Activated T-helper 1 cell treated with Interleukin-2 at 50 U/mL for 16 hours (primary cell): ENCODE measurements around the gene PCYT2.

Source experiments
- DNase-seq: peaks from one replicate; pipeline ENCODE4 v3.0.0-alpha.2; 2020; ENCODE audit warnings: low read depth

Gene PCYT2

GRCh38 chr17:81869221-81870130 is 41.7 kb downstream of the PCYT2 start:
- no peak for DNase-seq

DNA sequence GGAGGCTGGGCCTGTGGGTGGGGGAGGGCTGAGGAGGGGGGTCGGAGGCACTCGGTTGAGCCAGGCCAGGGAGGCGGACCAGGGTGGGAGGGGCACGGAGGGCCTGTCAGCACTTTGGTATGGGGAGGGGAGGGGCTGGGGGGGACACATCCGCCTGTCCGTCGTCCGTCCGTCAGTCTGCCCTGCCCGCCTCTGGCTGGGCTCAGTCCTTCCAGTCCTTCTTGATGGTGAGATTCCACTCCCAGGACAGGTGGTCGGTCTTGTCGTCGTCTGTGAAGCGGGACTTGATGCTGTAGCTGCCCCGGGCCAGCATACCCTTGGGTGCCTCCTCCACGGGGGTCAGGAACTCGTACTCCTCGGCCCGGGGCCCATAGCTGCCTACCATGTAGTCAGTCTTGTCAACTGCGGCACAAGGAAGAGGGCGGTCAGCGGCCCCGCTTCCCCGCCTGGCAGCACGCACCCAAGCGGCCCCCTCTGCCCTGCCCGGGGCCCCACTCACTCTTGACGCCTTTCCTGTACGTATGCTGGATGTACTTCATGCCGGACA is 42.5 kb downstream of the PCYT2 start:
- DNase-seq, result no peak

DNA sequence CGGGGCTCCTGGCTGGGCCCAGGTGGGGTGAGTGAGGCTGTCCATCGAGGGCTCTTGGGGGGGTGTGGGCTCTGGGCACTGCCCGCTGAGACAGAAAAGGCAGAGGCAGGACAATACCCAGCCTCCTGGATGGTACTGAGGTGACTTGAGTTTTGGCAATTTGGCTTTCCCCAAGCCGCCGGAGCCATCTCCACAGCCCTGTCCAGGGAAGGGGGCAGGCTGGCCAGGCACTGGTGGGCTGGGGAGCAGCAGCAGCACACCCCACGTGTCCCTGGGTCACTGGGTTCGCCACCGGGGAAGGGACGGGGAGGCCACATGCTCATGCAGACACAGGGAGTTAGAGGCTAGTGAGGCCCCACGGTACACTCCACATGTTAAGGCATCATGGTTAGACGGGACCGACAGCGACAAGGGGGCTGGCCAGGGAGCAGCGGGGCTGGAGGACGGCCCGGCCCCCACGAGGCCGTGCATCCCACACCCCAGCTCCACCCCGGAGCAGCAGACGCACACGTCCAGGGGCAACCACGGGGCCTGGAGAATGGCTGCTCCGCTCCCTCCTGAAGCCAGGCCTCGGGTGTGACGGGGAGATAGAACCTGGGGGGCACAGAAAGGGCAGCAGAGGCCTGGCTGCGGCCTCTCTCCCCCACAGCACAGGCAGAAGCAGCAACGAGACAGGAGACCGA is 43.1 kb downstream of the PCYT2 start:
- DNase-seq, result no peak

- no peak for DNase-seq
These were observed 43.8 kb downstream of the PCYT2 start for GRCh38 chr17:81867170-81867990.

GRCh38 chr17:81866440-81867169 is 44.6 kb downstream of the PCYT2 start:
- no peak for DNase-seq

DNA sequence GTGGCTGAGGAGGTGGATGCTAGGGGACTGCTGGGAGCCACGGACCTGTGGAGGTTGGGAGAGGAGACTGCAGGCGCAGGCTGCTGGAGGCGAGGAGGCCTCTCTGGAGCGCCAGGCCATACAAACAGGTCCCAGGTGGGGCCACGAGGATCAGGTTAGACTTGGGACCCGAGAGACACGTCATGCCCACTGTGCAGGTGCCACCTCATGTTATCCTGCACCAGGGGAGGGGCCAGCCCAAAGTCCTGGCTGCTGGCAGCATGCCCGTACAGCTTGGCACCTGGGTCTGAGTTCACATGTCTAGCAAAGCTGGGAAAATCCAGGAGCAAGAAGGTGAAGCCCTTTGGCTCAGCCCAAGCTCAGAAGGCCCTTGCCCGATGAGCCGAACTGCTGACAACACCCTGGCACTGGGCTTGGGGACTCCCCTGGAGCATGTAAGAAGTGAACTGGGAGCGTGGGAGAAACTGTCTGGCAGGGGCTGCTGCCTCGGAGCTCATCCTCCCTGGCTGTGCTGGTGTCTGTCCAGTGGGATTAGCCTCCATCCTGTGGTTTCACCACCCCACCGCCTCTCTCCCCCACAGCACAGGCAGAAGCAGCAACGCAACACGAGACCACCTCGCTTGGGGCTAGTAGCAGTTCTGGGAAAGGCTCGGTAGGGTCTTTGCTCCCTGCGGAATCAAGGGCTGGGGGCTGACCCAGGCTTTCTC is 45.3 kb downstream of the PCYT2 start:
- DNase-seq, result no peak

GRCh38 chr17:81865358-81865732 is 45.9 kb downstream of the PCYT2 start:
- no peak for DNase-seq

DNA sequence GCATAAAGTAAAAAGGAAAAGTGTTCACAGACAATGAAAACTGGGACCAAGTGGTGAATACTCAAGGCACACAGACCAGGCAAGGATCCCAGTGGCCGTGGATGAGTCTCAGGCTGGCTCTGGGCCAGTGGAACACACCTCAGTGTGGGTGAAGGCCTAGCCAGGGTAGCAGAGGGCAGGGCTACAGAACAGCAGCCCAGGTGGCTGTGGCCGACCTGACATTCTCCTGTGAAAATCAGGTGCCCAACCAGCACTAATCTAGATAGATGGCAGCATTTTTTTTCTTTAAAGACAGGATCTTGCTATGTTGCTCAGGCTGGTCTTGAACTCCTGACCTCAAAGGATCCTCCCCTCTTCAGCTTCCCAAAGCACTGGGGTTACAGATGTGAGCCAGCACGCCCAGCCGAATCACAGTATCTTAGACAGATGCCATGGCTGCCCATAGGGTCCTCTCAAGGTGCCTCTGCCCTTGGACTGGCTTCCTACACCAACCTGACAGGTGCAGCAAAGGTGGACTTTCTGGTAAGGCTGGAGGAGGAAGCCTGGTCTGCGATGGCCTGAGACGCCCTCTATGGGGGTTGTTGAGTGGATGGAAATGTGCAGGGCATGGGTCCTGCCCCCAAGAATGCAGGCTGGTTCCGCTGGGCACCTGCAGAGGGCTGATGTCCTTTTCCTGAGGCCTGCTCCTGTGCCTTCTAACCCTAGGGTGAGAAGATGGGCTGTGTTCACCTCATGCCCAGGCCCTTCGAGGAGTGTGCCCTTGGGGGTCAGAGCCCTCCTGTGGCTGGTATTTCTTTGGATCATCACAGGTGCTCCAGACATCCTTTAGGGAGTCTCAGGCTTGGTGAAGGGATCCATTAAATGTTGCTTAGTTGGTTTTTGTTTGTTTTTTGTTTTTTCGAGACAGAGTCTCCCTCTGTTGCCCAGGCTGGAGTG is 47.1 kb downstream of the PCYT2 start:
- no peak for DNase-seq

DNA sequence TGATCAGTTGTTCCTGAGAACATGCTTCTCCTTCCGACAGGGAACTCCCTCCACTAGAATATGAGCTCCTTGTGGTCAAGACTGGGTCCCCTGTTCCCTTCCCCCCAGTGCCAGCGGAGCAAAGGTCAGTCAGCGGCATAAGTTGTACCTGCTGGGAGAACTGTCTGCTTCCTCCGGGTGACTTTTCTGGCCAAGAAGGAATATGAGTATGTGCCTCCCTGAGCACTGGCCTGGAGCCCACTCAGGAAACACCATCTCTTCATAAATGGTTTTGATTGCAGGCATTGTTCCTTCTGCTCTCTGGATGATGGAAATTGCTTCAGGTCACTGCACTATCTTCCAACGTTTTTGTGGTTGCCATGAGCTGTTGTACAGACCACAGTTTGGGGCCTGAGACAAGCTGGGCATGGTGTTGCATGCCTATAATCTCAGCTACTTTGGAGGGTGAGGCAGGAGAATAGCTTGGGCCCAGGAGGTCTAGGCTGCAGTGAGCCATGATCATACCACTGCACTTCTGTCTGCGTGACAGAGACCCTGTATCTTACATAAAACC is 48.0 kb downstream of the PCYT2 start:
- DNase-seq, result no peak

DNA sequence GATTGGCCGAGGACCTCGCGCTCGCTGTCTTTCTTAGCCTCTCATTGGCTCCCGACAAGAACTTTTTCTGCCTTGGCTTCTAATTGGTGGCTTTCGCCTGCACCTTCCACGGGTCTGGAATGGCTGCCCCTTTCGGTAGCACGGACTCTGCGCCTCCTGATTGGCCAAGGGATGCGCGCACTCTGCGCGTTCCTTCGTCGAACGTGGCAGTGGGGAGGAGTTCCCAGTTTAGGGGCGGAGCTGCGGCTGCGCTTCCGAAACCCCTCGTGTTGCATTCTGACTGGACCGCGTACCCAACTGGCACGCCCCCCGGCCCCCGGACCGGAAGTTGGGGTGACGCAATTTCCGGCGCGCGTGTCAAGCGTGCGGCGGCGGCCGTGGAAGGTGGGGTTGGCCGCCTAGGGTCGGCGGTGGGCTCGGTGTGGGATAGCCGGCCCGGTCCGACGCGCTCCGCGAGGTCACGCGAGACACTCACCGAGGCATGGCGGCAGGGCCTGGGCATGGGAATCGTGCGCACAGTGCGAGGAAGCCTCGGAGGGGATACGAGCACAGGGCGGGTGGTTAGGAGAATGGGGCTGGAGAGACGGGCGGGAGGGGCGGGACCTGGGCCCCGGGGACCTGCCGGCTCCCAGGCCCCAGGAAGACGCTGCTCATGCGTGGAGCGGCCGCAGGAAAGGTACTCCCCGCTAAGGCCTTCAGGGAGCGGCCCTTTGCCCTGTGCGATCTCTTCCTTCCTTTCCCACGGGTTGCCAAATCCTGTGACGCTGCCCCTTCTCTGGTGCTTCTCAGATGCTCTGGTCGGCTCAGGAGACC is 50.2 kb downstream of the PCYT2 start:
- peak; percentile 99 for DNase-seq

DNA sequence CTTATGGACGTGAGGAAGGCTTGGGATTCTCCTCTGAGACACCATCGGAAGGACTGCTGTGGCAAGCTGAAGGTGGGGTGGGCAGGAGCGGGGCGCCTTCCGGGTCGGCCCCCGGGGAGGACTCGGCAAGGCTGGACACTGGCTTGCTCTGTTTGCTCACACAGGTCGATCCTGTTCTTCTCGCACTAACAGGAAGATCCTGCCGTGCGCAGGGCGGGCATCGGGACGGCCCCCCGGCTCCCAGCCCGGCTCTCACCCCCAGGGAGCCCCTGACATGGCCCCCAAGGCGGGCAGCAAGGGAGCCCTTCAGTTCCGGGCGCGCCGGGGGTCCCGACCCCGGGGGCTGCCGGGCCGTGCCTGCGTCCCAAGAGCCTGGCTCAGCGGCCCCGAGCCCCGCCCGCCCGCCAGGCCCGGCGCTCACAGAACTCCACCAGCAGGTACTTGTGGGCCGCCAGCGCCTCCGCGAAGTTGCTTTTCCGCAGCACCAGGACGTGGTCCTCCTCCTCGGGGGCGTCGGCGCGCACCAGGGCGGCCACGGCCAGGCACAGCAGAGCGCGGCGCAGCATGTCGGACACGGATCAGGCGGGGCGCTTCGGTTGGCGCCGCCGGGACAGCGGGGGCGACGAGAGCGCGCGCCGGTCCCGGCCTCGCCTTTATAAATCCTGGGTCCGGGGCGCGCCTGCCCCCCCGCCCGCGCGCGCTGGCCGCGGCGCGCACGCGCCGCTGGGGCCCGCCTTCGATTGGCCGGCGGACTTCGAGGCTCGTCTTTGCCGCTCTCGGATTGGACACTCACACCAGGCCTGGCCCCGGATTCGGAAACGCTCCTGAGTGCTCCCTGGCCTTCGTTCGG is 51.1 kb downstream of the PCYT2 start, which contains the start of gene P4HB:
TSS of gene P4HB (minus strand) at position 630 of the 850 bp plus-strand sequence. CDS start at position 566, 64 bp downstream.
- no peak for DNase-seq

DNA sequence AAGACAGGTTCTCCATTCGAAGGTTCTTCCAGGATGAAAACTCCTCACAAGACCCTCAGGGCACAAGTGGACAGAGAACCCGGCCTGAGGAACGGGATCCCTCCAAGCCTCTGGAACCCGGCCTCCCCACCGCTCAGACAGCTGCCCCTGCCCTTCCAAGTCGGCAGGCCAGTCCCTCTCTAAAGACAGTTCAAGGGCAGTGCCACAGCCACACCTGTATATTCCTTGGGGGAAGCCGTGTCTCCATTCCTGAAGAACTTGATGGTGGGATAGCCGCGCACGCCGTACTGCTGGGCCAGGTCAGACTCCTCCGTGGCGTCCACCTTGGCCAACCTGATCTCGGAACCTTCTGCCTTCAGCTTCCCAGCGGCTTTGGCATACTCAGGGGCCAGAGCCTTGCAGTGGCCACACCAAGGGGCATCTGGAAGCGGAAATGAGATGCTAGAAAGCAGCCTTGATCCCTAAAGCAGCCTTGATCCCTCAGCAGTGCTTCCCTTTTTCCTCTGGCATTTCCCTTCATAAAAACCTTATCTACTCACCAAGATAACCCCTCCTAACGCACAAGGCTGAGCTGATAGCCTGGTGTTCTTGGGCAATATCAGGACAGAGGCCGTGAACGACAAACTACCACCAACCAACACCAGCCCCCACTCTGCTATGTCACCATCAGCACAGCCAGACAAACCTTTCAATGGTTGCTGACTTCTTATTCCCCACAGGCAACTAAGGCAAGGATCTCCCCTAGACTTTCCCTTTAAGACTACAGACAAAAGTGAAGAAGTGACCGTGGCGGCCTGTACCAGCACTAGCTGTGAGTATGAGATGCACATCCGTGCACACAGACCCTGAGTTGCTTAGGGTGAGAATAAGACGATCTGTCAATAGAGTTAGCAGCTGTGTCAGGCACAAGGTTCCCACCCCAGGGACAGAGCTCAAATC is 52.0 kb downstream of the PCYT2 start:
- DNase-seq, result no peak

GRCh38 chr17:81858170-81858966 is 52.8 kb downstream of the PCYT2 start:
- DNase-seq, result no peak

DNA sequence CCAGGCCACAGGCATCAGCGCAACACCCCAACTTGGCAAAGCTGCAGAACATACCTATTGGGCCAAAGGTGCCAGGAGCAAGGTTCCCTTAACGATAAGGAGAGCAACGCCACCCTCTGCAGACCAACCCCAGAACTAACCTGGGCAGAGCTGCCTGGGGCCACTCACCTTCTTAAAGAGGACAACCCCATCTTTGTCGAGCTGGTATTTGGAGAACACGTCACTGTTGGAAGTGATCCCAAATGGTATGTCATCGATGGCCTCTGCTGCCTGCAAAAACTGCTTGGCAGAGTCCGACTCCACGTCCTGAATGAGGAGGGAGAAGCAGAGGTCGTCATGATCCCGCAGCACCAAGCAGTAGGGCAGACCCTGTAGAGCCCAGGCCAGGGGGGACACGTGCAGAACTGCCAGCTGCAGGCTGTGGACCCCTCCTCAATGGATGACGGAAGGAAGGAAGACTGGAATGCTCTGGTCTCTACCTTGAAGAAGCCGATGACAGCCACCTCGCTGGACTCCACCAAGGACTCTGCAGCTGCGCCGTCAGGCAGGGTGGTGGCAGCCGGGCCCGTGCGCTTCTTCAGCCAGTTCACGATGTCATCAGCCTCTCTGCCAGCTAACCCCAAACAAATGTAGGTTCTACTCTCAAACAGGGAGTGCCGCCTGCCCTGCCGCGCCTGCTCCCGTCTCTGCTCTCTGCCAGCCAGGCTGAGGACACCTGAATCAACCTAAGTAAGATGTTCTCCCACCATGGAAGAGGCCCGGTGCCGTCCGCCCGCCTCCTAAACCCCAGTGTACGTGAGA is 56.0 kb downstream of the PCYT2 start:
- DNase-seq, result no peak

- DNase-seq, result no peak
These were observed 59.0 kb downstream of the PCYT2 start for GRCh38 chr17:81852237-81852636.
